ENCODE data around the gene MYO18B.

Gene MYO18B

DNA sequence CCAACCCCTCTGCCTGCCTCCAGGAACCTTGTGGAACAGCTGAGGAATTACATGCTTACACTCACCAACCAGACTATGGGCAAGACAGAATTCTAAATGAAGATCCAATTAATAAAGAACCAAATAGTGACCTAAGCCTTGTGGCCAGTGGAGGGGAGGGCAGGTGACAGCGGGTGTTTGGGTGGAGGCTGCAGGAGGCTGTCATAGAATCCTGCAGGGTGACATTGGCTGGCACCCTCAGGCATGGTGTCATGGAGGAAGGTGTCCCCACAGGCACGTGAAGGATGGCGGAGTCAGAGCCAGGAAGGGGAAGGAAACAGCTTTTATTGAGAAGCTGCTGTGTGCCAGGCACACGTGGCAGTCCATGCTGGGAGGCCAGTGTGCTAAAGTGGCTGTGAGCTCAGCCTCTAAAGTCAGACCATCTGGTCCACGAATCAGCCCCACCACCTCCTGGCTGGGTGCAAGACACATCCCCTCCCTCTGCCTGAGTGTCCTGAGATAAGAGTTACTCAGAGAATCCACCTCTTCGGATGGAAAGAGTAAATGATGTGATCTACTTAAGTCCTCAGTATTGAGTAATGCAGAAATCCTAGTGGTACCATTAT lies 8.7 kb downstream of the MYO18B start:
- DNase-seq (ENCODE audit: low read depth): no peak

GRCh38 chr22:25751174-25751581 lies 9.2 kb downstream of the MYO18B start:
- DNase-seq (ENCODE audit: low read depth): no peak

GRCh38 chr22:25752615-25753214 lies 10.7 kb downstream of the MYO18B start:
- DNase-seq (ENCODE audit: low read depth): no peak

DNA sequence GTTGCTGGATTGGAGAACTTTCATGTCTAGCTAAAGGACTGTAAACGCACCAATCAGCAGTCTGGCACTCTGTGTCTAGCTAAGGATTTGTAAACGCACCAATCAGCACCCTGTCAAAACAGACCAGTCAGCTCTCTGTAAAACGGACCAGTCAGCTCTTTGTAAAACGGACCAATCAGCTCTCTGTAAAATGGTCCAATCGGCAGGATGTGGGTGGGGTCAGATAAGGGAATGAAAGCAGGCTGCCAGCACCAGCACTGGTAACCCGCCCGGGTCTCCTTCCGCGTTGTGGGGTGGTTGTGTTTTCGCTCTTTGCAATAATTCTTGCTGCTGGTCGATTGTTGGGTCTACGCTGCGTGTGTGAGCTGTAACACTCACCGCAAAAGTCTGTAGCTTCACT lies 11.3 kb downstream of the MYO18B start:
- DNase-seq (ENCODE audit: low read depth): no peak

- no peak for DNase-seq (ENCODE audit: low read depth)
These were observed 12.7 kb downstream of the MYO18B start for GRCh38 chr22:25754527-25755202.

GRCh38 chr22:25757686-25758085 lies 15.7 kb downstream of the MYO18B start:
- DNase-seq (ENCODE audit: low read depth): no peak

DNA sequence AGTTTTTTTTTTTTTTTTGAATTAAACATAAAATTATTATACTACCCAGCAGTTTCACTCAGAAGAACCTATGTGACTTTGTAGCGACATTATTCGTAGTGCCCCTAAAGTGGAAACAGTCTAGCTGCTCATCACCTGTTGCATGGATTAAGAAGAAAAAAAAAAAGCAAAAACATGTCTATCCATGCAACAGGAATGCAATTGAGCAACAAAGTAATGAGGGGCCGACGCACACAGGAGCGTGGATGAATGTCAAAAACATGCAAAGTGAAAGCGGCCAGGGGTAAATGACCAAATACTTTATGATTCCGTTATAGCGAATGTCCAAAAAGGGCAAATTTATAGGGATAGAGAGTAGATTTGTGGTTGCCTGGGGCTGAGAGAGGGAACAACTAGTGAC lies 16.3 kb downstream of the MYO18B start:
- no peak for DNase-seq (ENCODE audit: low read depth)

- DNase-seq (ENCODE audit: low read depth): peak; percentile 37
These were observed 17.8 kb downstream of the MYO18B start for GRCh38 chr22:25759825-25760231.

- DNase-seq (ENCODE audit: low read depth): no peak
These were observed 18.3 kb downstream of the MYO18B start for GRCh38 chr22:25760294-25760693.

GRCh38 chr22:25760848-25761595 lies 19.0 kb downstream of the MYO18B start:
- DNase-seq (ENCODE audit: low read depth): no peak

DNA sequence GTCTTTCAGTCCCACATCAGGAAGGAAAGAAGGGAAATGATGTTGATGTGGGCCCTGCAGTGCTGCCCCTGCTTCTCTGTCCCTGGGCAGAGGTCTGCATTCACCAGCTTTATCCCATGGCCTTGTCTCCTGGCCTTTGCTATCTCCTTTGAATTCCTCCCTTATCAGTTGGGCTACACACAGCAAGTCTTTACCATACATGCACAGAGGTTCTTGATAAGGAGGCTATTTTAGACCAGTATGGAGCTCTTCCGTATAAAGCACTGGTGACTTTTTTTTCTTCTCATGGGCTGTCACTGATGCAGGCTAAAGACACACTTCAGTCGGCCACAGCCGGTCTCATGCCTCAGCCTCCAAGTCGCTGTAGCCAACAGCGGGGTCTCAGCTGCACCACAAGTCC lies 20.2 kb downstream of the MYO18B start:
- no peak for DNase-seq (ENCODE audit: low read depth)

GRCh38 chr22:25763239-25763777 lies 21.3 kb downstream of the MYO18B start:
- DNase-seq (ENCODE audit: low read depth): no peak

- DNase-seq (ENCODE audit: low read depth): no peak
These were observed 22.5 kb downstream of the MYO18B start for GRCh38 chr22:25764270-25765015.

DNA sequence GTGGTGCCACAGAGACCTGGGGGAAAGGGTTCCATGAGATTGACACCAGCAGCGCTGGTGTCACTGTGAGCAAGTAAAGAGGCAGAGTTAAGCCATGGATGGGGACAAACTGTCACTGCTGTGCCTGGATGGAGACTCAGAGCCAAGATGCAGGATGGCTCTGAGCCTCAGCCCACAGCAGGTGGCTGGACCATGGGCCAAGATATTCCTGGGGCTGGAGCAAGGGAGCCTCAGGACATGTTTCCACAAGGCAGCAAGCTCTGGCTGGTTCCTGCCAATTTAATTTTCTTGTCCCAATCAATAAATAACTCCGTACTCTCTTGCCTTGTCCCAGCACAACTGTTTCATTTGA lies 23.0 kb downstream of the MYO18B start:
- DNase-seq (ENCODE audit: low read depth): no peak

GRCh38 chr22:25765801-25766200 lies 23.8 kb downstream of the MYO18B start:
- no peak for DNase-seq (ENCODE audit: low read depth)

DNA sequence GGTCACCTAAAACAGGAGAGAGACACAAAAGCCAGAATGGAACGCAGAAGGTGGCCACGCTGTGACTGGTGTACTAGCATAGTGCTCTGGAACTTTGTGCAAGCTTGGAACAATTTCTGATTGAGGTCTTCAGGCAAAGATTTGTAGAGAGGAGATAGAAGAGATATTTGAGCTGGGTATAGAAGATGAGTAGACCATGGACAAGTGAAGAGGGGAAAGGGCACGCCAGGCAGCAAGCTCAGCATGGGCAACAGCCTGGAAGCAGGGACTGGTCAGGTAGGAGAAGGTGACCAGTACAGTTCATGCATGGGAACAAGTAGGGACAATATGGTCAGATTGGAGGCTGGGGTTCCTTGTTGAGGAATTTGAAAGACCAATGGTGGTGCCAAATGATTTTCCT lies 24.4 kb downstream of the MYO18B start:
- no peak for DNase-seq (ENCODE audit: low read depth)

GRCh38 chr22:25770333-25770732 lies 28.3 kb downstream of the MYO18B start:
- DNase-seq (ENCODE audit: low read depth): no peak

GRCh38 chr22:25772288-25772687 lies 30.3 kb downstream of the MYO18B start:
- no peak for DNase-seq (ENCODE audit: low read depth)

DNA sequence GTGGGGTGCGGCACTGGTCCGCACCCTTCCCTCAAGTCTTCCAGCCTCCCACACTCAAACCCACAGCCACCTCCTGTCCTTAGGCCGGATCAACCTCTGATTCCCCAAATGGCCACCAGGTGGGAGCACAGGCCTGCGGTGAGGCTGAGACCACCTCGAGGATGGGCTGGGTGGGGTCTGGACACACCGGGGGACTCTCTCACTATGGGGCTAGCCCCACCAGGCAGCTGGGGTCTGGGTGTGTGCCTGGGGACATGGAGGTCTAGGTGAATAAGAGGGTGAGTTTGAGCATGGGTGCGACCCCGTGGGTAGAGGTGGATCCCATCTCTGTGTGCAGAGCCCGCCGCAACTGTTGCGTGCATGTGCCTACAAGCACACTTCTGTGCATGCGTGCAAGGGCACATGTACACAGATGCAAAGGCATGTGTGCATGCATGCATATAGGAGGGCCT lies 32.6 kb downstream of the MYO18B start:
- DNase-seq (ENCODE audit: low read depth): no peak

DNA sequence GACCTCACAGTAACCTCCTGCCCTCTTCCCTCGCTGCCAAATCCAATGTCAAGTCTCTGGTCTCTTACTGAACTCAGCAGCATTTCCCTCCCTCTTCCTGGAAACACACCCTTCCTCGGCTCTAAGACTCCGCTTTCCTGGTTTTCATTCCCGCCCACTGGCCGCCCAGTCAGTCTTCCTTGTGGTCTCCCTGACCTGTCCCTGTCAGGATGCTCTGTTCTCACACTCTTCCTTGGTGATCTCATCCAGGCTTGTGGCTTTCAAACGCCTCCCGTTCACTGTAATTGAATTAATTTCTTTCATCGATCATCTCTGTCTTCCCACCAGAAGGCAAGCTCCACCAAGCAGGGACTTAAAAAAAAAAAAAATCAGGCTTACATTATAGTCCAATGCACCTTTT lies 33.5 kb downstream of the MYO18B start:
- DNase-seq (ENCODE audit: low read depth): no peak

DNA sequence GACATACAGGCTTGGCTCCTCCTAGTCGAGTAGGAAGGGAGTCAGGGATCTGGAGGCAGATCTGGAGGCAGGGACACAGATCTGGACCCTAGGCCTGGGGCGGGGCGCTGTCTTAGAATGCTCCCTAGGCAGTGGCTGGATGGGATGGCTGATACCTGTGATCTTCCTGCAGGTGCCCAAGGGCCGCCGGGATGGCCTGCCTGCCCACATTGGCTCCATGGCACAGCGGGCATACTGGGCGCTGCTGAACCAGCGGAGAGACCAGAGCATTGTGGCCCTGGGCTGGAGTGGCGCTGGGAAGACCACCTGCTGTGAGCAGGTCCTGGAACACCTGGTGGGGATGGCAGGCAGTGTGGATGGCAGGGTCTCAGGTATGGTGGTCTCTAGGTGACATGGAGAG lies 35.4 kb downstream of the MYO18B start:
- DNase-seq (ENCODE audit: low read depth): no peak

- peak; percentile 16 for DNase-seq (ENCODE audit: low read depth)
These were observed 35.9 kb downstream of the MYO18B start for GRCh38 chr22:25777870-25778269.
